Activated CD4-positive, alpha-beta T cell treated with anti-CD3 and anti-CD28 coated beads for 36 hours (primary cell): ENCODE results near the gene YIF1A. TPM values are rescaled to one million over a fixed set of nuclear protein-coding genes. Genes with fewer than 3 reads are reported as not detected.
A peak's percentile ranks its signal among the peaks of the same experiment; 100 is the strongest.

Experiments used
- ATAC-seq: fragments of 200-7000 bp; cut with Tn5 transposase; one replicate; pipeline ENCODE4 v1.10.0; 2021; ENCODE audit warnings: mild to moderate bottlenecking, moderate library complexity
- CTCF ChIA-PET: fragments of 350-600 bp; sonication (Branson Sonifier 250); formaldehyde crosslinking; loops from one replicate; lab custom pipeline; 2021; ENCODE audit warnings: antibody characterized with exemption; lab: Charles Lee
- POLR2A ChIA-PET: fragments of 350-600 bp; sonication (Branson Sonifier 250); formaldehyde crosslinking; loops from one replicate; lab custom pipeline; 2021; ENCODE audit warnings: antibody characterized with exemption, inconsistent platforms; lab: Charles Lee
- DNase-seq: peaks from one replicate; pipeline ENCODE4 v3.0.0-alpha.2; 2020
- H3K27ac Mint-ChIP-seq: one replicate; pipeline ENCODE4 v1.8.0; 2021; ENCODE audit warnings: mixed read lengths
- H3K27me3 Mint-ChIP-seq: one replicate; pipeline ENCODE4 v1.8.0; 2021; ENCODE audit warnings: mixed read lengths
- H3K36me3 Mint-ChIP-seq: one replicate; pipeline ENCODE4 v1.8.0; 2021; ENCODE audit warnings: low read depth, mixed read lengths
- H3K4me1 Mint-ChIP-seq: one replicate; pipeline ENCODE4 v1.8.0; 2021; ENCODE audit warnings: mixed read lengths
- H3K4me3 Mint-ChIP-seq: one replicate; pipeline ENCODE4 v1.8.0; 2021; ENCODE audit warnings: mild to moderate bottlenecking, moderate library complexity, mixed read lengths
- H3K9me3 Mint-ChIP-seq: one replicate; pipeline ENCODE4 v1.8.0; 2021; ENCODE audit warnings: low read depth, mixed read lengths
- intact Hi-C, 2 experiments: fragments of 100-400 bp; cut with DNase I in 1 of 2; cut with micrococcal nuclease in 1 of 2; formaldehyde crosslinking; loops; one replicate each; pipeline versions ENCODE4 v1.14.2 to v1.15.1; 2022 to 2024; cut with DNase I, micrococcal nuclease
- total RNA-seq, 2 experiments: library from RNA; stranded (reverse); gene quantifications; one replicate each; pipeline ENCODE4 v1.2.3, GENCODE V29; 2021

Gene YIF1A
- total RNA-seq, 2 experiments from 2014 or later = 47.5 to 49.8 TPM

GRCh38 chr11:66266378-66267038 is 22.4 kb downstream of the YIF1A start:
- Mint-ChIP-seq H3K4me3 (peak overlapping the region; percentile 100), H3K27ac (no peak overlapping the region), H3K36me3 (peaks cover 35% of the 10 kb centered on the region), H3K9me3 (no peaks in the 10 kb centered on the region), H3K27me3 (no peaks in the 10 kb centered on the region), H3K4me1 (peaks cover 28% of the 10 kb centered on the region)
- ChIA-PET CTCF (no interaction called here), POLR2A (no interaction called here)
- DNase-seq = no peak
- ATAC-seq = no peak
- intact Hi-C loops = loop anchor here (1.0 to 5.0 kb wide), 10 partner anchors 44 to 1489 kb away; partner anchors contain the start of genes BRMS1 (in 1 of the 2), C11orf68 (in 1 of the 2), CCDC85B (in 1 of the 2) and CFL1 (in 1 of the 2)

- Mint-ChIP-seq H3K4me3 (no peak overlapping the region), H3K36me3 (peaks cover 33% of the 10 kb centered on the region), H3K27ac (no peak overlapping the region), H3K9me3 (no peaks in the 10 kb centered on the region), H3K4me1 (peaks cover 27% of the 10 kb centered on the region), H3K27me3 (no peaks in the 10 kb centered on the region)
- DNase-seq (no peak), ATAC-seq (no peak)
- ChIA-PET CTCF (interaction anchor here (0.7 kb wide), 2 partner anchors 15 to 402 kb away, joined by 3 read pairs; no protein-coding TSS in a partner anchor), POLR2A (no interaction called here)
- intact Hi-C loops = loop anchor here (5.0 kb wide), 6 partner anchors 352 to 1488 kb away; partner anchors contain the start of genes CCDC85B (in 1 of the 2), FAM89B (in 1 of the 2), RBM14 (in 1 of the 2) and SF1 (in 1 of the 2)
Observed at GRCh38 chr11:66265531-66266377, 23.2 kb downstream of the YIF1A start.

GRCh38 chr11:66264914-66265313 is 24.0 kb downstream of the YIF1A start:
- H3K4me1 Mint-ChIP-seq = peaks cover 21% of the 10 kb centered on the region
- no peaks in the 10 kb centered on the region for H3K27me3 Mint-ChIP-seq
- intact Hi-C loops = loop anchor here (5.0 kb wide), 6 partner anchors 352 to 1488 kb away; partner anchors contain the start of genes CCDC85B (in 1 of the 2), FAM89B (in 1 of the 2), RBM14 (in 1 of the 2) and SF1 (in 1 of the 2)
- DNase-seq = peak; percentile 71
- no peaks in the 10 kb centered on the region for H3K9me3 Mint-ChIP-seq
- ChIA-PET POLR2A (no interaction called here), CTCF (interaction anchor here (0.7 kb wide), 2 partner anchors 16 to 401 kb away, joined by 3 read pairs; no protein-coding TSS in a partner anchor)
- H3K4me3 Mint-ChIP-seq = no peak overlapping the region
- peaks cover 35% of the 10 kb centered on the region for H3K36me3 Mint-ChIP-seq
- no peak overlapping the region for H3K27ac Mint-ChIP-seq
- no peak for ATAC-seq

GRCh38 chr11:66264383-66264782 is 24.6 kb downstream of the YIF1A start:
- Mint-ChIP-seq H3K9me3 (no peaks in the 10 kb centered on the region), H3K27ac (no peak overlapping the region), H3K4me1 (peaks cover 21% of the 10 kb centered on the region), H3K36me3 (peaks cover 38% of the 10 kb centered on the region), H3K27me3 (no peaks in the 10 kb centered on the region), H3K4me3 (no peak overlapping the region)
- CTCF ChIA-PET = interaction anchor here (0.7 kb wide), 2 partner anchors 14 to 220 kb away, joined by 3 read pairs; no protein-coding TSS in a partner anchor
- POLR2A ChIA-PET = no interaction called here
- intact Hi-C loops = no loop called here
- ATAC-seq (no peak), DNase-seq (no peak)

- H3K4me3 Mint-ChIP-seq = no peak overlapping the region
- H3K27ac Mint-ChIP-seq = no peak overlapping the region
- H3K27me3 Mint-ChIP-seq = no peaks in the 10 kb centered on the region
- ATAC-seq (no peak), DNase-seq (no peak)
- peaks cover 24% of the 10 kb centered on the region for H3K4me1 Mint-ChIP-seq
- H3K36me3 Mint-ChIP-seq = peaks cover 41% of the 10 kb centered on the region
- ChIA-PET POLR2A (no interaction called here), CTCF (interaction anchor here (0.7 kb wide), 2 partner anchors 13 to 219 kb away, joined by 3 read pairs; no protein-coding TSS in a partner anchor)
- intact Hi-C loops = no loop called here
- H3K9me3 Mint-ChIP-seq = no peaks in the 10 kb centered on the region
Observed at GRCh38 chr11:66263785-66264184, 25.2 kb downstream of the YIF1A start.

GRCh38 chr11:66263231-66263630 is 25.7 kb downstream of the YIF1A start:
- intact Hi-C loops = no loop called here
- Mint-ChIP-seq H3K36me3 (peaks cover 41% of the 10 kb centered on the region), H3K27ac (no peak overlapping the region), H3K4me3 (no peak overlapping the region), H3K4me1 (peaks cover 27% of the 10 kb centered on the region), H3K27me3 (no peaks in the 10 kb centered on the region), H3K9me3 (no peaks in the 10 kb centered on the region)
- DNase-seq (no peak), ATAC-seq (no peak)
- ChIA-PET POLR2A (interaction anchor here (0.6 kb wide), 1 partner anchor 1497 kb away, joined by 3 read pairs; no protein-coding TSS in a partner anchor), CTCF (no interaction called here)

GRCh38 chr11:66262696-66263095 is 26.2 kb downstream of the YIF1A start:
- no peak for ATAC-seq
- intact Hi-C loops = no loop called here
- ChIA-PET CTCF (interaction anchor here (0.5 kb wide), 1 partner anchor 251 kb away, joined by 3 read pairs; the partner anchor contains the start of gene CST6), POLR2A (interaction anchor here (0.6 kb wide), 1 partner anchor 1497 kb away, joined by 3 read pairs; no protein-coding TSS in a partner anchor)
- Mint-ChIP-seq H3K4me1 (peaks cover 24% of the 10 kb centered on the region), H3K27ac (no peak overlapping the region), H3K36me3 (peaks cover 41% of the 10 kb centered on the region), H3K4me3 (no peak overlapping the region), H3K9me3 (no peaks in the 10 kb centered on the region), H3K27me3 (no peaks in the 10 kb centered on the region)
- DNase-seq = no peak

GRCh38 chr11:66262191-66262590 is 26.8 kb downstream of the YIF1A start:
- Mint-ChIP-seq H3K9me3 (no peaks in the 10 kb centered on the region), H3K4me3 (no peak overlapping the region), H3K36me3 (peaks cover 40% of the 10 kb centered on the region), H3K27me3 (no peaks in the 10 kb centered on the region), H3K4me1 (peaks cover 24% of the 10 kb centered on the region), H3K27ac (no peak overlapping the region)
- CTCF ChIA-PET = interaction anchor here (0.5 kb wide), 1 partner anchor 251 kb away, joined by 3 read pairs; the partner anchor contains the start of gene CST6
- POLR2A ChIA-PET = no interaction called here
- DNase-seq (no peak), ATAC-seq (no peak)
- intact Hi-C loops = no loop called here

GRCh38 chr11:66261578-66261977 is 27.4 kb downstream of the YIF1A start:
- H3K4me3 Mint-ChIP-seq = no peak overlapping the region
- DNase-seq = no peak
- intact Hi-C loops = no loop called here
- POLR2A ChIA-PET = no interaction called here
- H3K27ac Mint-ChIP-seq = no peak overlapping the region
- H3K4me1 Mint-ChIP-seq = peaks cover 22% of the 10 kb centered on the region
- no peak for ATAC-seq
- peaks cover 33% of the 10 kb centered on the region for H3K36me3 Mint-ChIP-seq
- H3K27me3 Mint-ChIP-seq = no peaks in the 10 kb centered on the region
- no peaks in the 10 kb centered on the region for H3K9me3 Mint-ChIP-seq
- CTCF ChIA-PET = interaction anchor here (0.6 to 0.8 kb wide), 3 partner anchors 168 to 330 kb away, joined by 3 to 5 read pairs (median 3); no protein-coding TSS in a partner anchor

GRCh38 chr11:66259956-66260355 is 29.0 kb downstream of the YIF1A start:
- intact Hi-C loops = no loop called here
- POLR2A ChIA-PET = no interaction called here
- no peaks in the 10 kb centered on the region for H3K27me3 Mint-ChIP-seq
- peaks cover 32% of the 10 kb centered on the region for H3K4me1 Mint-ChIP-seq
- ATAC-seq (no peak), DNase-seq (no peak)
- peaks cover 32% of the 10 kb centered on the region for H3K36me3 Mint-ChIP-seq
- CTCF ChIA-PET = interaction anchor here (0.6 to 1.1 kb wide), 4 partner anchors 19 to 353 kb away, joined by 3 to 5 read pairs (median 4); no protein-coding TSS in a partner anchor
- H3K9me3 Mint-ChIP-seq = no peaks in the 10 kb centered on the region
- H3K4me3 Mint-ChIP-seq = peak overlapping the region; percentile 95
- H3K27ac Mint-ChIP-seq = no peak overlapping the region

GRCh38 chr11:66259225-66259624 is 29.7 kb downstream of the YIF1A start:
- no peak for DNase-seq
- ChIA-PET POLR2A (no interaction called here), CTCF (interaction anchor here (0.9 to 1.5 kb wide), 5 partner anchors 18 to 301 kb away, joined by 3 to 7 read pairs (median 3); no protein-coding TSS in a partner anchor)
- Mint-ChIP-seq H3K27me3 (no peaks in the 10 kb centered on the region), H3K27ac (peak overlapping the region; percentile 65), H3K9me3 (no peaks in the 10 kb centered on the region), H3K4me1 (peaks cover 32% of the 10 kb centered on the region), H3K36me3 (peaks cover 24% of the 10 kb centered on the region), H3K4me3 (peak overlapping the region; percentile 95)
- intact Hi-C loops = no loop called here
- no peak for ATAC-seq
